H1 (cell line): Measurements from ENCODE around the gene EIF2S1. TPM values are rescaled to one million over a fixed set of nuclear protein-coding genes. Genes with fewer than 3 reads are reported as not detected.

Source experiments
- CTCF ChIA-PET: fragments of 300-600 bp; sonication (Branson Sonifier 250); formaldehyde crosslinking; loops from one replicate; lab custom pipeline; 2021; ENCODE audit not compliant: partially characterized antibody; lab: Charles Lee
- POLR2A ChIA-PET: fragments of 300-600 bp; sonication (Branson Sonifier 250); formaldehyde crosslinking; loops from one replicate; lab custom pipeline; 2021; ENCODE audit warnings: inconsistent platforms; ENCODE audit not compliant: partially characterized antibody; lab: Charles Lee
- DNase-seq, 2 experiments: peaks; one replicate each; pipeline versions ENCODE4 v3.0.0 to v3.0.0-alpha.2; 2010 to 2022; ENCODE audit warnings: low spot score in 2 of 2, low read depth in 1 of 2, mixed read lengths in 1 of 2
- FAIRE-seq: peaks from 2 replicates; lab custom pipeline; 2011; peaks lifted over from hg19 to GRCh38; lab: Jason Lieb, UNC
- H2AFZ ChIP-seq: 2 replicates; pipeline ENCODE4 v1.8.1; 2012; ENCODE audit warnings: low read length, inconsistent platforms
- H2AK5ac ChIP-seq: 2 replicates; pipeline ENCODE4 v1.6.1; 2013; ENCODE audit warnings: low read depth, low read length
- H2BK120ac ChIP-seq: replicated peaks from 2 replicates; pipeline ENCODE3; 2013; ENCODE audit warnings: low read depth, low read length, inconsistent platforms
- H2BK12ac ChIP-seq: 2 replicates; pipeline ENCODE4 v1.6.1; 2013; ENCODE audit warnings: low read depth, low read length
- H2BK15ac ChIP-seq: 2 replicates; pipeline ENCODE4 v1.6.1; 2013; ENCODE audit warnings: low read length
- H2BK20ac ChIP-seq: 2 replicates; pipeline ENCODE4 v1.6.1; 2013; ENCODE audit warnings: low read length
- H2BK5ac ChIP-seq: 2 replicates; pipeline ENCODE4 v1.6.1; 2013; ENCODE audit warnings: low read depth, low read length
- H3K14ac ChIP-seq: 2 replicates; pipeline ENCODE4 v1.6.1; 2013; ENCODE audit warnings: inconsistent platforms; ENCODE audit not compliant: insufficient read length
- H3K18ac ChIP-seq: 2 replicates; pipeline ENCODE4 v1.6.1; 2013; ENCODE audit warnings: low read length; ENCODE audit errors: extremely low read depth
- H3K23ac ChIP-seq: 2 replicates; pipeline ENCODE4 v1.6.1; 2013; ENCODE audit warnings: inconsistent platforms; ENCODE audit not compliant: insufficient read length
- H3K23me2 ChIP-seq: 2 replicates; pipeline ENCODE4 v1.6.1; 2013; ENCODE audit warnings: low read depth, low read length
- H3K27ac ChIP-seq: 2 replicates; pipeline ENCODE4 v1.6.1; 2011; ENCODE audit warnings: low read depth, low read length, inconsistent platforms
- H3K27me3 ChIP-seq, 4 experiments: replicated peaks in 1 of 4; 1 replicate in 1 of 4; 2 replicates in 3 of 4; pipeline versions ENCODE4 v1.6.1 to v1.8.1; 2011 to 2013; ENCODE audit warnings: low read length in 3 of 4, mild to moderate bottlenecking in 3 of 4, inconsistent platforms in 2 of 4, mixed read lengths in 2 of 4, moderate library complexity in 1 of 4; ENCODE audit not compliant: control insufficient read depth in 3 of 4, insufficient read depth in 3 of 4; ENCODE audit errors: extremely low read depth in 1 of 4
- H3K36me3 ChIP-seq, 4 experiments: 2 replicates each; pipeline versions ENCODE4 v1.6.1 to v1.8.1; 2011 to 2013; ENCODE audit warnings: mild to moderate bottlenecking in 4 of 4, low read length in 3 of 4, moderate library complexity in 2 of 4, control low read depth in 1 of 4, inconsistent platforms in 1 of 4; ENCODE audit not compliant: insufficient read depth in 4 of 4, control insufficient read depth in 2 of 4
- H3K4ac ChIP-seq: replicated peaks from 2 replicates; pipeline ENCODE3; 2013; ENCODE audit warnings: low read length, low read depth, mixed read lengths, inconsistent platforms; ENCODE audit not compliant: insufficient read length
- H3K4me1 ChIP-seq, 4 experiments: replicated peaks in 1 of 4; 1 replicate in 1 of 4; 2 replicates in 3 of 4; pipeline versions ENCODE4 v1.6.1 to v1.8.1; 2011 to 2013; ENCODE audit warnings: low read length in 3 of 4, inconsistent platforms in 2 of 4, mixed read lengths in 1 of 4; ENCODE audit not compliant: insufficient read depth in 4 of 4, control insufficient read depth in 3 of 4
- H3K4me2 ChIP-seq, 2 experiments: 2 replicates each; pipeline versions ENCODE4 v1.6.1 to v1.8.1; 2011 to 2013; ENCODE audit warnings: low read depth in 2 of 2, low read length in 2 of 2, control low read depth in 1 of 2, inconsistent platforms in 1 of 2, mild to moderate bottlenecking in 1 of 2; ENCODE audit not compliant: insufficient read depth in 1 of 2
- H3K4me3 ChIP-seq, 4 experiments: fragments of 200-600, 300-600 bp in 1 of 4; sonication (generic), shearing (Covaris generic), sonication (Bioruptor Twin) in 1 of 4; 2 replicates each; pipeline versions ENCODE4 v1.5.1 to v1.8.1; 2011 to 2016; ENCODE audit warnings: low read length in 4 of 4, low read depth in 3 of 4, control low read depth in 2 of 4, inconsistent platforms in 2 of 4, mild to moderate bottlenecking in 2 of 4, mixed read lengths in 1 of 4, moderate library complexity in 1 of 4; ENCODE audit not compliant: insufficient read depth in 2 of 4; ENCODE audit errors: extremely low read depth in 1 of 4
- H3K56ac ChIP-seq: replicated peaks from 2 replicates; pipeline ENCODE3; 2013; ENCODE audit warnings: low read depth, mild to moderate bottlenecking, mixed read lengths, low read length, inconsistent platforms; ENCODE audit not compliant: insufficient read length
- H3K79me1 ChIP-seq: 2 replicates; pipeline ENCODE4 v1.6.1; 2013; ENCODE audit warnings: low read depth, low read length, control low read depth
- H3K79me2 ChIP-seq, 2 experiments: 2 replicates each; pipeline versions ENCODE4 v1.6.1 to v1.8.1; 2012 to 2013; ENCODE audit warnings: low read length in 2 of 2, mild to moderate bottlenecking in 2 of 2, inconsistent platforms in 1 of 2; ENCODE audit not compliant: insufficient read depth in 2 of 2, control insufficient read depth in 1 of 2
- H3K9ac ChIP-seq, 4 experiments: replicated peaks in 1 of 4; 1 replicate in 1 of 4; 2 replicates in 3 of 4; pipeline versions ENCODE4 v1.6.1 to v1.8.1; 2011 to 2013; ENCODE audit warnings: low read depth in 3 of 4, low read length in 3 of 4, control low read depth in 2 of 4, mild to moderate bottlenecking in 2 of 4, moderate library complexity in 2 of 4, inconsistent platforms in 1 of 4; ENCODE audit errors: extremely low read depth in 1 of 4
- H3K9me3 ChIP-seq, 2 experiments: 2 replicates each; pipeline versions ENCODE4 v1.6.1 to v1.8.1; 2012 to 2013; ENCODE audit warnings: mild to moderate bottlenecking in 2 of 2, moderate library complexity in 2 of 2, control low read depth in 1 of 2, inconsistent platforms in 1 of 2, low read depth in 1 of 2, low read length in 1 of 2, mixed read lengths in 1 of 2; ENCODE audit not compliant: insufficient read depth in 2 of 2
- H4K20me1 ChIP-seq, 2 experiments: replicated peaks in 1 of 2; 2 replicates each; pipeline versions ENCODE3 to v1.8.1; 2011 to 2013; ENCODE audit warnings: inconsistent platforms in 2 of 2, low read length in 2 of 2, mild to moderate bottlenecking in 1 of 2; ENCODE audit not compliant: insufficient read depth in 2 of 2, control insufficient read depth in 1 of 2
- H4K5ac ChIP-seq: 2 replicates; pipeline ENCODE4 v1.6.1; 2013; ENCODE audit warnings: low read length, low read depth, mixed read lengths, inconsistent platforms; ENCODE audit not compliant: insufficient read length
- H4K8ac ChIP-seq: 2 replicates; pipeline ENCODE4 v1.8.0; 2013; ENCODE audit warnings: mild to moderate bottlenecking, moderate library complexity, low read length, inconsistent platforms; ENCODE audit not compliant: insufficient read depth; ENCODE audit errors: extremely low read depth
- H4K91ac ChIP-seq: replicated peaks from 2 replicates; pipeline ENCODE3; 2013; ENCODE audit warnings: low read length, mixed read lengths, inconsistent platforms; ENCODE audit not compliant: insufficient read length
- CBX5 ChIP-seq: fragments of 300-800, 300-1000 bp; sonication (generic); IDR thresholded peaks from 2 replicates; pipeline ENCODE4 v1.7.1; 2016; ENCODE audit warnings: antibody characterized with exemption, low read length, low read depth
- CBX8 ChIP-seq: fragments of 300-800, 300-1000 bp; sonication (generic); IDR thresholded peaks from 2 replicates; pipeline ENCODE4 v1.7.1; 2016; ENCODE audit warnings: low read depth, low read length, borderline replicate concordance
- CHD1 ChIP-seq: IDR thresholded peaks from 2 replicates; pipeline ENCODE4 v1.6.1; 2012; ENCODE audit warnings: low read depth, low read length, improper control_type of control experiment
- CTBP2 ChIP-seq: IDR thresholded peaks from 2 replicates; pipeline ENCODE4 v1.7.0; 2011; ENCODE audit warnings: borderline replicate concordance, mild to moderate bottlenecking, moderate library complexity, mixed read lengths, low read length; ENCODE audit not compliant: insufficient read depth, insufficient read length
- KDM5A ChIP-seq: fragments of 200-600 bp; IDR thresholded peaks from 2 replicates; pipeline ENCODE4 v1.7.1; 2012; ENCODE audit warnings: mild to moderate bottlenecking, low read length, inconsistent platforms, mixed read lengths
- POLR2AphosphoS5 ChIP-seq: IDR thresholded peaks from 2 replicates; pipeline ENCODE4 v1.6.1; 2011; ENCODE audit warnings: low read depth, low read length
- RBBP5 ChIP-seq: IDR thresholded peaks from 2 replicates; pipeline ENCODE4 v1.7.1; 2012; ENCODE audit warnings: low read depth, mild to moderate bottlenecking, inconsistent platforms, low read length, moderate library complexity, borderline replicate concordance
- RNF2 ChIP-seq: fragments of 200-900, 300-1000 bp; sonication (generic); IDR thresholded peaks from 2 replicates; pipeline ENCODE4 v1.7.1; 2016; ENCODE audit warnings: borderline replicate concordance, low read depth, mild to moderate bottlenecking, antibody characterized with exemption, low read length; ENCODE audit not compliant: poor library complexity, severe bottlenecking; ENCODE audit errors: missing control alignments
- SAP30 ChIP-seq: fragments of 300-600 bp; sonication (generic); IDR thresholded peaks from 2 replicates; pipeline ENCODE4 v1.7.1; 2012; ENCODE audit warnings: low read length, moderate library complexity, mild to moderate bottlenecking, inconsistent platforms; ENCODE audit not compliant: insufficient read depth, insufficient replicate concordance
- SP2 ChIP-seq: IDR thresholded peaks from 2 replicates; pipeline ENCODE4 v1.6.1; 2012; ENCODE audit warnings: mild to moderate bottlenecking, low read length, inconsistent platforms
- TAF1 ChIP-seq: IDR thresholded peaks from 2 replicates; pipeline ENCODE4 v1.6.1; 2011; ENCODE audit warnings: mild to moderate bottlenecking, low read depth, low read length
- TCF12 ChIP-seq: IDR thresholded peaks from 2 replicates; pipeline ENCODE4 v1.6.1; 2011; ENCODE audit warnings: low read depth, mild to moderate bottlenecking, low read length
- YY1 ChIP-seq: IDR thresholded peaks from 2 replicates; pipeline ENCODE4 v1.6.1; 2011; ENCODE audit warnings: low read depth, mild to moderate bottlenecking, low read length
- WGBS, 2 experiments: shearing (Covaris generic) in 1 of 2; methylation state at CpG; one replicate each; pipeline versions ENCODE4 v1.1.6 to v1.1.7; 2013 to 2015; ENCODE audit warnings: low lambda C conversion rate in 2 of 2, mixed read lengths in 2 of 2, inconsistent platforms in 1 of 2, low coverage in 1 of 2, missing lambda C conversion rate in 1 of 2; ENCODE audit not compliant: insufficient replicate concordance in 2 of 2, insufficient coverage in 1 of 2, insufficient read length in 1 of 2; ENCODE audit errors: extremely low coverage in 1 of 2, missing lambda C conversion rate in 1 of 2; 5-methylcytosine and 5-hydroxymethylcytosine counted together
- polyA plus RNA-seq, 7 experiments: library from polyadenylated mRNA; depleted of rRNA in 3 of 7; stranded (reverse) in 5 of 7; unstranded in 2 of 7; fragments of >200 nt in 5 of 7; fragments of 200-250 nt in 2 of 7; gene quantifications; 1 replicate in 5 of 7; 2 replicates in 1 of 7; 4 replicates in 1 of 7; pipeline versions ENCODE4 v1.2.1 to v1.2.3, GENCODE V29; 2011 to 2013; ENCODE audit warnings: missing spikeins in 2 of 7, mixed read lengths in 2 of 7
- total RNA-seq: library from RNA; stranded (reverse); fragmentation: NEBNext Ultra II Directional; extraction: Animal tissue kit (Norgen Biotek cat#: 25700); gene quantifications from 2 replicates; pipeline ENCODE4 v1.2.1, GENCODE V29; 2021
- TF ChIP-seq, protein P1 (sequence below): IDR thresholded peaks from 2 replicates; pipeline ENCODE4 v1.6.1; 2012; ENCODE audit warnings: inconsistent platforms

Gene EIF2S1
- total and polyA plus RNA-seq, 2 of the 8 experiments (the other 6 are each of a cell fraction or from before 2014, with no cell fraction given): 35.1 to 146 TPM

DNA sequence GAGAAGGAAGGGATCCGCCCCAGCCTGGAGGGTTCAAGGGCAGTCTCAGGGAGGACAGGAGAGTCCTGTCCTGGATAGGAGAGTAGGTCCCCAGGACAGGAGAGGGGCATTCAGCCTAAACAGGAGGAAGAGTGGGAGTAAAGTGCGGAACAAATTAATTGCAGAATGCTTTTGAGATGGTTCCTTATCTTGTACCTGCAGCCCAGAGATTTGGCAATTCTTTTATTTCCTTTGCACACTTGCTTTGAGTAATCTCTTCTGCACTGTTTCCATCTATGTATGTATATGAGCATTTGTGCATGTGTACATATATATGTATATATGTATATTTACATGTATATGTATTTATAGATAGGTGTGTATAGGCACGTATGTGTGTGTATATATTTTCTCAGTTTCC, 29.1 kb downstream of the EIF2S1 start:
- H3K79me2 ChIP-seq: no peaks in the 10 kb centered on the region
- no peak overlapping the region for H2AFZ ChIP-seq
- no peak overlapping the region for H3K4me3 ChIP-seq
- no peaks in the 10 kb centered on the region for H3K79me1 ChIP-seq
- H4K20me1 ChIP-seq: no peaks in the 10 kb centered on the region
- no peak overlapping the region for H3K4ac ChIP-seq
- H3K56ac ChIP-seq: no peak overlapping the region
- H2BK5ac ChIP-seq: no peak overlapping the region
- WGBS, 2 experiments: 93% methylated on average over 3 of the region's 3 CpGs; no CpG with 5 or more reads in 1 of the 2 experiments
- no peak for DNase-seq
- H3K14ac ChIP-seq: no peak overlapping the region
- H3K36me3 ChIP-seq: peaks cover 0 to 17% (median 10%) of the 10 kb centered on the region in 4 experiments; a peak in 7 of 8 replicates
- H3K27me3 ChIP-seq: no peaks in the 10 kb centered on the region
- H4K5ac ChIP-seq: no peak overlapping the region
- no peak overlapping the region for H2BK20ac ChIP-seq
- CTCF ChIA-PET: interaction anchor here (1.2 to 2.6 kb wide), 2 partner anchors 18 to 38 kb away, joined by 4 to 10 read pairs; no protein-coding TSS in a partner anchor
- no peak overlapping the region for H3K18ac ChIP-seq
- no peak overlapping the region for H3K4me2 ChIP-seq
- POLR2A ChIA-PET: interaction anchor here (1.0 kb wide), 1 partner anchor 11 kb away, joined by 3 read pairs; no protein-coding TSS in a partner anchor
- no peak overlapping the region for H4K8ac ChIP-seq
- no peak overlapping the region for H3K27ac ChIP-seq
- H3K23me2 ChIP-seq: no peaks in the 10 kb centered on the region
- no peak overlapping the region for H2BK15ac ChIP-seq
- H4K91ac ChIP-seq: no peak overlapping the region
- H2AK5ac ChIP-seq: no peak overlapping the region
- no peak overlapping the region for H3K9ac ChIP-seq
- no peaks in the 10 kb centered on the region for H3K9me3 ChIP-seq
- no peak for FAIRE-seq
- no peak overlapping the region for H2BK12ac ChIP-seq
- no peak overlapping the region for H2BK120ac ChIP-seq
- H3K4me1 ChIP-seq: no peaks in the 10 kb centered on the region
- H3K23ac ChIP-seq: no peak overlapping the region
- TF ChIP-seq CBX5: no peak
- no peak for TF ChIP-seq TCF12
- TF ChIP-seq POLR2AphosphoS5: no peak
- TF ChIP-seq, protein P1, sequence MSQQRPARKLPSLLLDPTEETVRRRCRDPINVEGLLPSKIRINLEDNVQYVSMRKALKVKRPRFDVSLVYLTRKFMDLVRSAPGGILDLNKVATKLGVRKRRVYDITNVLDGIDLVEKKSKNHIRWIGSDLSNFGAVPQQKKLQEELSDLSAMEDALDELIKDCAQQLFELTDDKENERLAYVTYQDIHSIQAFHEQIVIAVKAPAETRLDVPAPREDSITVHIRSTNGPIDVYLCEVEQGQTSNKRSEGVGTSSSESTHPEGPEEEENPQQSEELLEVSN: no peak
- no peak for TF ChIP-seq SP2
- TF ChIP-seq KDM5A: no peak
- no peak for TF ChIP-seq RBBP5
- TF ChIP-seq CBX8: no peak
- TF ChIP-seq CHD1: no peak
- TF ChIP-seq TAF1: no peak
- no peak for TF ChIP-seq YY1
- no peak for TF ChIP-seq CTBP2
- no peak for TF ChIP-seq RNF2
- no peak for TF ChIP-seq SAP30
